ENCODE data around the gene COPS3. TPM values are rescaled to one million over a fixed set of nuclear protein-coding genes. Genes with fewer than 3 reads are reported as not detected.

Gene COPS3
- total RNA-seq, 1 experiment from 2014 or later, result 113 TPM

GRCh38 chr17:17235212-17236174 is 45.6 kb downstream of the COPS3 start:
- Histone ChIP-seq H3K9me3 (ENCODE audit: control insufficient read depth, low read depth, low read length) (no peaks in the 10 kb centered on the region), H2BK20ac (ENCODE audit: low read depth, low read length, poor library complexity, severe bottlenecking) (no peak overlapping the region), H4K5ac (ENCODE audit: insufficient read length, low read depth, low read length) (no peak overlapping the region), H3K23ac (ENCODE audit: insufficient read length, low read depth, low read length) (no peak overlapping the region), H2BK15ac (ENCODE audit: low read depth, low read length) (no peak overlapping the region), H2BK12ac (ENCODE audit: insufficient read length, low read depth, low read length) (no peak overlapping the region), H4K91ac (ENCODE audit: insufficient read length, low read depth, low read length) (no peak overlapping the region), H3K4me1 (ENCODE audit: insufficient read depth, low read length) (peaks cover 11% of the 10 kb centered on the region), H2AK5ac (ENCODE audit: insufficient read length, low read length) (no peak overlapping the region), H2BK5ac (ENCODE audit: insufficient read length, low read length) (no peak overlapping the region), H3K79me1 (ENCODE audit: insufficient read depth, low read depth, low read length, poor library complexity, severe bottlenecking) (peaks cover 3% of the 10 kb centered on the region), H3K27me3 (ENCODE audit: insufficient read depth, low read length) (no peaks in the 10 kb centered on the region), H2BK120ac (ENCODE audit: low read depth, low read length, poor library complexity, severe bottlenecking) (no peak overlapping the region), H3T11ph (ENCODE audit: low read length) (no peak overlapping the region), H3K18ac (ENCODE audit: insufficient read length, low read depth, low read length) (no peak overlapping the region), H3K4ac (ENCODE audit: low read depth, low read length) (no peak overlapping the region), H3K23me2 (ENCODE audit: insufficient read length, low read depth, low read length, poor library complexity, severe bottlenecking) (peaks cover 5% of the 10 kb centered on the region), H3K79me2 (ENCODE audit: insufficient read depth, low read length) (peaks cover 9% of the 10 kb centered on the region; the same call in 1 of the 2 replicates), H3K14ac (ENCODE audit: insufficient read depth, low read length) (no peak overlapping the region), H4K8ac (replicated peaks; ENCODE audit: insufficient read length, low read depth, low read length) (no peak overlapping the region), H3K56ac (ENCODE audit: insufficient read length, low read depth, low read length) (no peak overlapping the region), H3K4me2 (ENCODE audit: insufficient read depth, insufficient read length, low read length) (peak overlapping the region; percentile 92), H4K20me1 (ENCODE audit: control insufficient read depth, insufficient read depth, insufficient read length) (no peaks in the 10 kb centered on the region), H2AFZ (ENCODE audit: low read length) (no peak overlapping the region), H3K9ac (ENCODE audit: extremely low read depth, insufficient read length, low read length) (no peak overlapping the region), H3K27ac (ENCODE audit: insufficient read length, low read depth, low read length) (no peak overlapping the region)
- Mint-ChIP-seq H3K9me3 (no peaks in the 10 kb centered on the region), H3K4me3 (peak overlapping the region; percentile 97 to 99), H3K27ac (0 out of 7 replicates have a peak overlapping the region, but pooled peaks of 1 of the 3 experiments have one; percentile 63), H3K4me1 (peaks cover 21% of the 10 kb centered on the region in 2 experiments), H3K36me3 (ENCODE audit: insufficient read depth in 1 of 3, low read depth in 3 of 3) (peaks cover 10 to 21% (median 19%) of the 10 kb centered on the region in 3 experiments; a peak in 5 of 7 replicates), H3K27me3 (ENCODE audit: low read depth) (no peaks in the 10 kb centered on the region)
- WGBS (ENCODE audit: extremely low coverage, insufficient read length, low lambda C conversion rate), result no CpG with 5 or more reads among the region's 19 CpGs
- no peak for DNase-seq
- TF ChIP-seq CTCF (conservative IDR thresholded peaks at IDR 0.05), result no peak
